Stimulated activated memory B cell treated with anti-CD40 and anti-IgM and Interleukin-4, amounts not matched to agents 10 μg/mL and 1 μg/mL and 100 μg/mL, for 72 hours (primary cell): ENCODE measurements around the gene SLC26A1.
"Not testable (repeated sequence)": the region's sequence is repeated elsewhere in the genome, so short reads cannot be mapped to it uniquely, and the experiment has no call there.

Experiments
- ATAC-seq: fragments of 150-1000 bp; cut with Tn5 transposase; 2 replicates; pipeline ENCODE4 v1.10.0; 2021
- H3K27ac Mint-ChIP-seq: one replicate; pipeline ENCODE4 v1.8.0; 2022; ENCODE audit warnings: mild to moderate bottlenecking, mixed read lengths
- H3K27me3 Mint-ChIP-seq: one replicate; pipeline ENCODE4 v1.8.0; 2022; ENCODE audit warnings: mixed read lengths
- H3K36me3 Mint-ChIP-seq: one replicate; pipeline ENCODE4 v1.8.0; 2022; ENCODE audit warnings: mixed read lengths
- H3K4me1 Mint-ChIP-seq: one replicate; pipeline ENCODE4 v1.8.0; 2022; ENCODE audit warnings: mixed read lengths
- H3K4me3 Mint-ChIP-seq: one replicate; pipeline ENCODE4 v1.8.0; 2022; ENCODE audit warnings: mild to moderate bottlenecking, moderate library complexity, mixed read lengths
- H3K9me3 Mint-ChIP-seq: one replicate; pipeline ENCODE4 v1.8.0; 2022; ENCODE audit warnings: mixed read lengths

The SLC26A1 gene

GRCh38 chr4:999882-1000425 lies 6.8 kb upstream of the SLC26A1 start:
- H3K36me3 Mint-ChIP-seq, result no peaks in the 10 kb centered on the region
- H3K4me1 Mint-ChIP-seq, result peaks cover 35% of the 10 kb centered on the region
- H3K9me3 Mint-ChIP-seq, result peaks cover 3% of the 10 kb centered on the region
- H3K4me3 Mint-ChIP-seq, result no peak overlapping the region
- no peak for ATAC-seq
- no peak overlapping the region for H3K27ac Mint-ChIP-seq
- H3K27me3 Mint-ChIP-seq, result peaks cover 56% of the 10 kb centered on the region

- not testable (repeated sequence) for ATAC-seq, H3K27ac Mint-ChIP-seq, H3K4me3 Mint-ChIP-seq, H3K36me3 Mint-ChIP-seq, H3K9me3 Mint-ChIP-seq
- peaks cover 50% of the 10 kb centered on the region for H3K27me3 Mint-ChIP-seq
- peaks cover 35% of the 10 kb centered on the region for H3K4me1 Mint-ChIP-seq
Measured at GRCh38 chr4:999240-999863, 6.1 kb upstream of the SLC26A1 start.

- Mint-ChIP-seq H3K27me3 (peaks cover 42% of the 10 kb centered on the region), H3K4me3 (no peak overlapping the region), H3K27ac (no peak overlapping the region), H3K36me3 (no peaks in the 10 kb centered on the region), H3K4me1 (peaks cover 35% of the 10 kb centered on the region), H3K9me3 (peaks cover 3% of the 10 kb centered on the region)
- ATAC-seq, result no peak
Measured at GRCh38 chr4:998096-998691, 5.0 kb upstream of the SLC26A1 start.

DNA sequence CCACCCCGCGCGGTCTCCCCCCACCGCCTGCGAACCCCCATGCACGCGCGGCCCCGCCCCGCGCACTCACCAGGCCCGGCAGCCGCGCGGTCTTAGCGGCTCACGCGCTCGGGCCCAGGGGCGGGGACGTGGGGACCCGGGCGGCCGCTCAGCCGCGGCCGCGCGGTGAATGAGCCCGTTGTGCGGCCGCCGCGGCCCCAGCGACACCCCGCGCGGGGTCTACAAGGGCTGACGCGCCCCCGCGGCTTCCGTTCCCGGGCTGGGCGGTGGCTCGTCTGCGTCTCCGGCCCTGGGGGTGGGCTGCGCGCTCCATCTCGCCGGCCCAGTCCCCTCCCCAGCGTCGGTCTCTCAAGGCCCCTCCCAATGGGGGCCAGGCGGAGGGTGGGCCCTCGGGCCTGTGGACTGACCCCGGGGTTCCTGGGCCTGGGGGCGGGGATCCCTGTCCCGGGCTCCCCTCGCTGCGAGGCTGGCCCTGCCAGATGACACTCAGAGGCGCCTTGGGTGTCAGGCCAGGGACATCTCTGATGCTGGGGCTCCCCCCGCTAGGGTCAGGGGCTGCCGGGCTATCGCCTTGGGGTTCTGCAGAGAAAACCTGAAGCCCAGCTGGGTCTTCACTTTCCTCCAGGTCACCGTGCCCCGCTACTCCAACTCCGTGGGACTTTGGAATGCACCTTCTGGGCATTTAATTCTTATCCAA lies 4.3 kb upstream of the SLC26A1 start:
- Mint-ChIP-seq H3K27ac (no peak overlapping the region), H3K9me3 (peaks cover 3% of the 10 kb centered on the region), H3K27me3 (peaks cover 42% of the 10 kb centered on the region), H3K36me3 (no peaks in the 10 kb centered on the region), H3K4me1 (peaks cover 35% of the 10 kb centered on the region), H3K4me3 (no peak overlapping the region)
- peak; percentile 18 for ATAC-seq

- H3K27ac Mint-ChIP-seq, result no peak overlapping the region
- peaks cover 35% of the 10 kb centered on the region for H3K4me1 Mint-ChIP-seq
- H3K9me3 Mint-ChIP-seq, result peaks cover 3% of the 10 kb centered on the region
- ATAC-seq, result no peak
- H3K4me3 Mint-ChIP-seq, result peak overlapping the region; percentile 26
- no peaks in the 10 kb centered on the region for H3K36me3 Mint-ChIP-seq
- H3K27me3 Mint-ChIP-seq, result peaks cover 42% of the 10 kb centered on the region
Measured at GRCh38 chr4:996997-997374, 3.8 kb upstream of the SLC26A1 start.

- H3K27me3 Mint-ChIP-seq, result peaks cover 42% of the 10 kb centered on the region
Measured at GRCh38 chr4:996030-996996, 3.1 kb upstream of the SLC26A1 start.

GRCh38 chr4:995311-996026 lies 2.3 kb upstream of the SLC26A1 start:
- no peak overlapping the region for H3K27ac Mint-ChIP-seq
- H3K4me1 Mint-ChIP-seq, result peaks cover 35% of the 10 kb centered on the region
- peaks cover 7% of the 10 kb centered on the region for H3K36me3 Mint-ChIP-seq
- peaks cover 42% of the 10 kb centered on the region for H3K27me3 Mint-ChIP-seq
- H3K9me3 Mint-ChIP-seq, result peaks cover 3% of the 10 kb centered on the region
- ATAC-seq, result no peak
- H3K4me3 Mint-ChIP-seq, result no peak overlapping the region

More at GRCh38 chr4:996030-996996, 3.1 kb upstream of the SLC26A1 start:
- Mint-ChIP-seq H3K9me3 (peaks cover 3% of the 10 kb centered on the region), H3K4me1 (peaks cover 35% of the 10 kb centered on the region), H3K27ac (no peak overlapping the region), H3K36me3 (no peaks in the 10 kb centered on the region), H3K4me3 (peak overlapping the region; percentile 26)
- ATAC-seq, result no peak

DNA sequence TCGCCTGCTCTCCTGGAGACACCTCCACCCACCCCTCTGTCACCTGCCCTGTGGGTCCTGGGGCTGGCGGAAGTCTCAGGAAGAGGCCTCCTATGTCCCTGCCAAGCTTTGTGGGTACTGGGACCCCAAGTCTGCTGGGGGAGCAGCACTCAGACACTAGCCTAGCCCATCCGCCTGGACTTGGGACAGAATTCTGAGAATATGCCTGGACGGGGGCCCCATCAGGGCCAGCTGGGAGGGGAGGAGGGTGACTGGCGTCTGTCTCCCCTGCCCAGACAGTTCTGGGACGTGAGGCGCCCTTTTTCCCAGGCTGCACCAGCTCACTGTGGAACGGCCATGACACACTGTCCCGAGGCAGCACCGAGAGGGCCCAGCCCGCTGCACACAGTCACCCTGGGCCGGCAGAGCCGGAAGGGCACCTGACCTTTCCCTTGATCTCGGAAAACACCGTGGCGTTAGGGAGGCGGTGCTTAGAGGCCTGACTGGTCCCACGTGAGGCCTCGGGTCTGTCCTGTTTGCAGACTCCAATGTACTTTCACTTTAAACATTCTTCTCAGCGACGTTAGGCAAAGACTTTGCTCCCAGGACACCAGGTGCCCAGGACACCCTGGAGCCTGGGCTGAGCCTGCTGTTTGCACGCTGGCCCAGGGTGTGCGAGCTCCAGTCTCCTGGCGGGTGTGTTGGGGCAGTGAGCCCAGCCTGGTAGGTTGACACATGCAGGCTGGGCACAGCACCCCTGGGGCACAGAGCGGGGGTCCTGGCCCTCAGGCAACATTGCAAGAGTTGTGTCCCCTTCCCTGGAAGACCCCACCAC lies 700 bp downstream of the SLC26A1 start:
- peak; percentile 50 for ATAC-seq
- Mint-ChIP-seq H3K27me3 (peaks cover 21% of the 10 kb centered on the region), H3K36me3 (peaks cover 19% of the 10 kb centered on the region), H3K9me3 (no peaks in the 10 kb centered on the region), H3K27ac (peak overlapping the region; percentile 60), H3K4me3 (peak overlapping the region; percentile 31), H3K4me1 (peaks cover 22% of the 10 kb centered on the region)

DNA sequence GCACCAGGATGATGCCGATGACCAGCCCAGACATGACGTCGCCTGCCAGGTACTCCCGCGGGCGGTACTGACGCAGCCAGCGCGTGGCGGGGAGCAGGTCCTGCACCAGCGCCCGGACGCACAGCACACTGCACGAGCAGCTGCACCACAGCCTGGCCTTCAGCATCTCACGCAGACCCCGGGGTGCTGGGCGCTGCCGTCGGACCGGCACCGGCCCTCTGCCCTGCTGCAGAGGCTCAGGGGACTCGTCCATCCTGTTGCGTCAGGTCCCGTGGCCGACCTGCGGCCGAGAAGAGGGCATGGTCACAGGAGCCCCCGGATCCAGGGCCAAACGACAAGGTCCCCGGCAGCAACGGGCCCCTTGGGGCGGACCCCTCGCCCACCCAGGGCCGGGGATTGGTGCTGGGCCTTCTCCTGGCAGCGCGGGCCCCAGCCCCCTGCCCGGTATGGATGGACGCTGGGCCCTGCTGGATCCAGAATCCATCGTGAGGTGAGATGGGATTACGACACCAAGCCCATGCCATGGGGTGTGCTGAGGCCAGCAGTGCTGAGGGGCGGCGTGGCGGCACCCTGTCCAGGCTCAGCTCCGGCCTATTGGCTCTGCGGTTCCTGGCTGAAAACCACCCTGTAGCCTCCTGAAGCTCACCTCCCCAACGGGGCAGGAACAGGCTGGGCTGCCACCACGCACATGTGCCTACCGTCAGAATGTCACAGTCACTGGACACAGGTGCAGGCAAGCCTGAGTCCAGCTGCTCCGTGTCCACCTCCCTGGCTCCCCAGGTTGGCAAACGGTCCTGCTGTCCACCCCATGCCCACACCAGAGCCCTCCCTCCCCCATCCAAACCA lies 1.5 kb downstream of the SLC26A1 start:
- H3K27ac Mint-ChIP-seq, result peak overlapping the region; percentile 60
- peaks cover 15% of the 10 kb centered on the region for H3K27me3 Mint-ChIP-seq
- no peaks in the 10 kb centered on the region for H3K9me3 Mint-ChIP-seq
- peaks cover 21% of the 10 kb centered on the region for H3K4me1 Mint-ChIP-seq
- H3K4me3 Mint-ChIP-seq, result no peak overlapping the region
- peaks cover 19% of the 10 kb centered on the region for H3K36me3 Mint-ChIP-seq
- no peak for ATAC-seq

- H3K27ac Mint-ChIP-seq, result no peak overlapping the region
- H3K4me1 Mint-ChIP-seq, result peaks cover 23% of the 10 kb centered on the region
- ATAC-seq, result no peak
- H3K36me3 Mint-ChIP-seq, result peaks cover 19% of the 10 kb centered on the region
- H3K27me3 Mint-ChIP-seq, result peaks cover 7% of the 10 kb centered on the region
- no peak overlapping the region for H3K4me3 Mint-ChIP-seq
- no peaks in the 10 kb centered on the region for H3K9me3 Mint-ChIP-seq
Measured at GRCh38 chr4:990746-991367, 2.3 kb downstream of the SLC26A1 start.

GRCh38 chr4:989722-990471 lies 3.3 kb downstream of the SLC26A1 start:
- Mint-ChIP-seq H3K4me3 (no peak overlapping the region), H3K27ac (no peak overlapping the region), H3K36me3 (peaks cover 19% of the 10 kb centered on the region), H3K4me1 (peaks cover 27% of the 10 kb centered on the region), H3K9me3 (no peaks in the 10 kb centered on the region), H3K27me3 (no peaks in the 10 kb centered on the region)
- ATAC-seq, result no peak
